Activated CD8-positive, alpha-beta T cell treated with anti-CD3 and anti-CD28 coated beads for 36 hours (primary cell): ENCODE results near the gene GDPD5. TPM values are rescaled to one million over a fixed set of nuclear protein-coding genes. Genes with fewer than 3 reads are reported as not detected.

Source experiments
- ATAC-seq: fragments of 200-7000 bp; cut with Tn5 transposase; one replicate; pipeline ENCODE4 v1.10.0; 2021; ENCODE audit warnings: mild to moderate bottlenecking, moderate library complexity
- CTCF ChIA-PET: fragments of 350-600 bp; sonication (Branson Sonifier 250); formaldehyde crosslinking; loops from one replicate; lab custom pipeline; 2021; ENCODE audit warnings: antibody characterized with exemption; lab: Charles Lee
- POLR2A ChIA-PET: fragments of 350-600 bp; sonication (Branson Sonifier 250); formaldehyde crosslinking; loops from one replicate; lab custom pipeline; 2021; ENCODE audit warnings: antibody characterized with exemption; lab: Charles Lee
- DNase-seq: peaks from one replicate; pipeline ENCODE4 v3.0.0-alpha.2; 2020
- H3K27ac Mint-ChIP-seq: one replicate; pipeline ENCODE4 v1.8.0; 2021; ENCODE audit warnings: mild to moderate bottlenecking, mixed read lengths
- H3K27me3 Mint-ChIP-seq: one replicate; pipeline ENCODE4 v1.8.0; 2021; ENCODE audit warnings: mixed read lengths
- H3K36me3 Mint-ChIP-seq: one replicate; pipeline ENCODE4 v1.8.0; 2021; ENCODE audit warnings: low read depth, mixed read lengths
- H3K4me1 Mint-ChIP-seq: one replicate; pipeline ENCODE4 v1.8.0; 2021; ENCODE audit warnings: low read depth, mixed read lengths
- H3K4me3 Mint-ChIP-seq: one replicate; pipeline ENCODE4 v1.8.0; 2021; ENCODE audit warnings: mild to moderate bottlenecking, moderate library complexity, mixed read lengths
- H3K9me3 Mint-ChIP-seq: one replicate; pipeline ENCODE4 v1.8.0; 2021; ENCODE audit warnings: mixed read lengths
- intact Hi-C: fragments of 100-400 bp; cut with micrococcal nuclease; formaldehyde crosslinking; loops from one replicate; pipeline ENCODE4 v1.10.0; 2022
- total RNA-seq, 2 experiments: library from RNA; stranded (reverse); gene quantifications; one replicate each; pipeline ENCODE4 v1.2.3, GENCODE V29; 2021
- TF ChIP-seq, protein P1 (sequence below): fragments of 200-600 bp; IDR thresholded peaks from one replicate; pipeline ENCODE4 v1.8.0; 2022; ENCODE audit warnings: antibody characterized with exemption, mild to moderate bottlenecking

The GDPD5 gene
- total RNA-seq, 2 experiments from 2014 or later = 7.8 to 11.0 TPM

GRCh38 chr11:75450236-75450635 lies 75.5 kb downstream of the GDPD5 start:
- intact Hi-C loops = no loop called here
- no peak for ATAC-seq
- peaks cover 1% of the 10 kb centered on the region for H3K36me3 Mint-ChIP-seq
- H3K27me3 Mint-ChIP-seq = no peaks in the 10 kb centered on the region
- no peak overlapping the region for H3K4me3 Mint-ChIP-seq
- ChIA-PET CTCF (interaction anchor here (1.4 to 2.6 kb wide), 5 partner anchors 43 to 73 kb away, joined by 4 to 12 read pairs (median 6); no protein-coding TSS in a partner anchor), POLR2A (interaction anchor here (1.3 kb wide), 1 partner anchor 41 kb away, joined by 3 read pairs; no protein-coding TSS in a partner anchor)
- no peak for DNase-seq
- TF ChIP-seq, protein P1, sequence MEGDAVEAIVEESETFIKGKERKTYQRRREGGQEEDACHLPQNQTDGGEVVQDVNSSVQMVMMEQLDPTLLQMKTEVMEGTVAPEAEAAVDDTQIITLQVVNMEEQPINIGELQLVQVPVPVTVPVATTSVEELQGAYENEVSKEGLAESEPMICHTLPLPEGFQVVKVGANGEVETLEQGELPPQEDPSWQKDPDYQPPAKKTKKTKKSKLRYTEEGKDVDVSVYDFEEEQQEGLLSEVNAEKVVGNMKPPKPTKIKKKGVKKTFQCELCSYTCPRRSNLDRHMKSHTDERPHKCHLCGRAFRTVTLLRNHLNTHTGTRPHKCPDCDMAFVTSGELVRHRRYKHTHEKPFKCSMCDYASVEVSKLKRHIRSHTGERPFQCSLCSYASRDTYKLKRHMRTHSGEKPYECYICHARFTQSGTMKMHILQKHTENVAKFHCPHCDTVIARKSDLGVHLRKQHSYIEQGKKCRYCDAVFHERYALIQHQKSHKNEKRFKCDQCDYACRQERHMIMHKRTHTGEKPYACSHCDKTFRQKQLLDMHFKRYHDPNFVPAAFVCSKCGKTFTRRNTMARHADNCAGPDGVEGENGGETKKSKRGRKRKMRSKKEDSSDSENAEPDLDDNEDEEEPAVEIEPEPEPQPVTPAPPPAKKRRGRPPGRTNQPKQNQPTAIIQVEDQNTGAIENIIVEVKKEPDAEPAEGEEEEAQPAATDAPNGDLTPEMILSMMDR = no peak
- no peak overlapping the region for H3K27ac Mint-ChIP-seq
- H3K9me3 Mint-ChIP-seq = no peaks in the 10 kb centered on the region
- H3K4me1 Mint-ChIP-seq = no peaks in the 10 kb centered on the region

DNA sequence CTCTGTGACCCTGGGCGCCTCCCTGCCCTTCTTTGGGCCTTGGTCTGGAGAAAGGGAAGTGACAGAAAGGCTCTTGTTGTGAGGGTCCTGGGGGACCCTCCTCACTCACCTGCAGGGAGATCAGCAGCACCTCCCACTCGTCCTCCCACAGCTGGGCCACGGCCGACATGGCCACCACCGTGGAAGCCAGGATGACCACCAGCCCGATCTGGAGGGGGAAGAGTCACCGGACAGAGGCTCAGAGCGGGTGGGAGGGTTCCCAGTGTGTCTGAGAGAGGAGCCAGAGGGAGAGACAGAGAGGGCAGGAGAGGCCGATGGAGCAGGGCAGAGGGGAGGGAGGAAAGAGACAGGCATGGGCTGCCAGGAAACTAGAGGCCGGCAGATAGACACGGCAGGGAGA lies 76.0 kb downstream of the GDPD5 start:
- Mint-ChIP-seq H3K36me3 (peaks cover 1% of the 10 kb centered on the region), H3K4me3 (no peak overlapping the region), H3K27ac (no peak overlapping the region), H3K27me3 (no peaks in the 10 kb centered on the region), H3K9me3 (no peaks in the 10 kb centered on the region), H3K4me1 (no peaks in the 10 kb centered on the region)
- no peak for ATAC-seq
- intact Hi-C loops = no loop called here
- POLR2A ChIA-PET = interaction anchor here (1.3 kb wide), 1 partner anchor 42 kb away, joined by 3 read pairs; no protein-coding TSS in a partner anchor
- no peak for DNase-seq
- CTCF ChIA-PET = interaction anchor here (1.4 kb wide), 1 partner anchor 68 kb away, joined by 4 read pairs; no protein-coding TSS in a partner anchor
- TF ChIP-seq, protein P1 = no peak

DNA sequence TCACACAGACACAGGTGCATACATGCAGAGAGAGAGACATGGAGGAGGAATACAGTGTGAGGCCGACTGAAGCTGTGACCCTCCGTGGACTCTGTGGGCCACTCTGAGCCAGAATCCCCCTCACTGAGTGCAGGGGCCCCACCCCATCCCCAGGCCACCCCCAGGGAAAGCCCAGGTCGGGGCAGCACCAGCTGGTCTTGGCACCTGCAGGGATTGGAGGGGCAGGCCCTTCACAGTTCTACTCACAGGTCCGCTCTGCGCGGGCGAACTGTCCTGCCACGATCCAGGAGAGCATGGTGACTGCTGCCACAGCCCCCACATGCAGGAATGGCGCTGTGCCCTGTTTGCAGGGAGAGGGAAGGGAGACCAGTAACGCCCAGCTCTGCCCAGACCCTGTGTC lies 76.5 kb downstream of the GDPD5 start:
- Mint-ChIP-seq H3K27me3 (no peaks in the 10 kb centered on the region), H3K36me3 (peaks cover 1% of the 10 kb centered on the region), H3K4me1 (no peaks in the 10 kb centered on the region), H3K27ac (no peak overlapping the region), H3K9me3 (no peaks in the 10 kb centered on the region), H3K4me3 (no peak overlapping the region)
- TF ChIP-seq, protein P1 = no peak
- DNase-seq = no peak
- ATAC-seq = no peak
- POLR2A ChIA-PET = no interaction called here
- intact Hi-C loops = no loop called here
- CTCF ChIA-PET = no interaction called here

GRCh38 chr11:75447415-75447814 lies 78.3 kb downstream of the GDPD5 start:
- no peak for DNase-seq
- ChIA-PET POLR2A (no interaction called here), CTCF (interaction anchor here (2.2 to 5.7 kb wide), 2 partner anchors 84 to 167 kb away, joined by 5 to 130 read pairs; no protein-coding TSS in a partner anchor)
- Mint-ChIP-seq H3K9me3 (no peaks in the 10 kb centered on the region), H3K36me3 (peaks cover 1% of the 10 kb centered on the region), H3K27ac (no peak overlapping the region), H3K27me3 (no peaks in the 10 kb centered on the region), H3K4me1 (no peaks in the 10 kb centered on the region), H3K4me3 (no peak overlapping the region)
- TF ChIP-seq, protein P1 = no peak
- intact Hi-C loops = no loop called here
- no peak for ATAC-seq

- CTCF ChIA-PET = interaction anchor here (0.6 to 5.7 kb wide), 37 partner anchors 10 to 261 kb away, joined by 3 to 130 read pairs (median 4); partner anchors contain the start of genes GDPD5, KLHL35 and SERPINH1
Measured at GRCh38 chr11:75445315-75445953, 80.3 kb downstream of the GDPD5 start.

More at GRCh38 chr11:75445315-75445953, 80.3 kb downstream of the GDPD5 start:
- no peaks in the 10 kb centered on the region for H3K4me1 Mint-ChIP-seq
- no peak overlapping the region for H3K27ac Mint-ChIP-seq
- no peak overlapping the region for H3K4me3 Mint-ChIP-seq
- ATAC-seq = peak; percentile 95
- peak; percentile 85 for DNase-seq
- TF ChIP-seq, protein P1 = peak; percentile 95
- H3K27me3 Mint-ChIP-seq = no peaks in the 10 kb centered on the region
- intact Hi-C loops = loop anchor here (1.0 kb wide), 1 partner anchor 87 kb away; no protein-coding TSS in a partner anchor
- POLR2A ChIA-PET = interaction anchor here (1.0 kb wide), 1 partner anchor 84 kb away, joined by 5 read pairs; no protein-coding TSS in a partner anchor
- no peaks in the 10 kb centered on the region for H3K36me3 Mint-ChIP-seq
- no peaks in the 10 kb centered on the region for H3K9me3 Mint-ChIP-seq
